ENCODE results near the gene TAX1BP1. TPM values are rescaled to one million over a fixed set of nuclear protein-coding genes. Genes with fewer than 3 reads are reported as not detected.

The TAX1BP1 gene
- total RNA-seq, 1 donor from 2014 or later: 184 TPM

DNA sequence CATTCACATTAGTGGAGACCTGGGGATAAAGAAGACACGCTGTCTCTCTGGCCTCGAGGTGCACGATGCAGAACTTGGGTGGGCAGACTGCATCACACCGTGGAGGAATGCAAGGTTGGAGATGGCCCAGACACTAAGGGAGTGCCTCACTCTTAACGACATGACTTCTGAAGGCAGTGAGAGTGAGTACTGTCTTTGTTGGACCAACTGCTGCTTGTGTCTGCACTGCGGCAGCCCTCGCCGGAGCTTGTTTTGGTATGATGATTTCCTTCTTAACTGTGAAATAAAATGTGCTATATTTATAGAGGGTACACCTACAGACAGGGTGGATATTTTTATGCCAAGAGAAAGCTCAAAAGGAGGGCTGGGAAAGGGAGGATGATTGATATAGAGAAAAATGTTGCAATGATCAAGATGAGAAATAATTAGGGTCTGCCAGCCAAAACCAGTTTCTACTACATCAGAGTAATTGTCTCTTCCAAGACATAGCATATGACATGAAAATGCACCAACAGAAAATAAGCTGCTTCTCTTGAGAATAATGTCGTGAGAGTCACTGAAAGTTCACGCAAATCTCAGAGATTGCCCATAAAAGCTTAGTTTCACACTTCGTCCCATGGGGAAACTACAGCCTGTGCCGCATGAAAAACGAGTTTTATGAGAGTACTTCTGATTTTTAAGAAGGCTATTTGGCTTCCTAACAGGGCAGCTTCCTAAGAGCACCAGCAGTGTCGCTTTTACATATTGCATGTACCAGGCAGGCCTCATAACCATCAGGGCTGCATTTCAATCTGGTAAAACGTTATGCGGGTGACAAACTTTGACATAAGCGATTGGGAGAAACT, 127.1 kb downstream of the TAX1BP1 start:
- DNase-seq: no peak
- H3K27me3 ChIP-seq (ENCODE audit: low read depth): no peaks in the 10 kb centered on the region
- no peak overlapping the region for H3K4me3 ChIP-seq
- TF ChIP-seq CTCF (IDR thresholded peaks at IDR 0.05; ENCODE audit: borderline replicate concordance): no peak
- intact Hi-C loops (cut with micrococcal nuclease): no loop called here
- H3K27ac ChIP-seq (replicated peaks): no peak overlapping the region
- H3K4me1 ChIP-seq: no peaks in the 10 kb centered on the region
- H3K9me3 ChIP-seq (replicated peaks): no peaks in the 10 kb centered on the region
- H3K36me3 ChIP-seq: no peaks in the 10 kb centered on the region

GRCh38 chr7:27868131-27868550, 128.2 kb downstream of the TAX1BP1 start:
- no peak for DNase-seq
- intact Hi-C loops (cut with micrococcal nuclease): no loop called here

GRCh38 chr7:27869056-27869455, 129.1 kb downstream of the TAX1BP1 start:
- intact Hi-C loops (cut with micrococcal nuclease): no loop called here
- no peak for DNase-seq
- H3K36me3 ChIP-seq: no peaks in the 10 kb centered on the region
- H3K27ac ChIP-seq (replicated peaks): no peak overlapping the region
- no peaks in the 10 kb centered on the region for H3K9me3 ChIP-seq (replicated peaks)
- TF ChIP-seq CTCF (IDR thresholded peaks at IDR 0.05; ENCODE audit: borderline replicate concordance): no peak
- peaks cover 13% of the 10 kb centered on the region for H3K4me1 ChIP-seq
- H3K4me3 ChIP-seq: no peak overlapping the region
- no peaks in the 10 kb centered on the region for H3K27me3 ChIP-seq (ENCODE audit: low read depth)

More at GRCh38 chr7:27868131-27868550, 128.2 kb downstream of the TAX1BP1 start:
- peaks cover 5% of the 10 kb centered on the region for H3K4me1 ChIP-seq
- TF ChIP-seq CTCF (IDR thresholded peaks at IDR 0.05; ENCODE audit: borderline replicate concordance): no peak
- no peak overlapping the region for H3K27ac ChIP-seq (replicated peaks)
- H3K9me3 ChIP-seq (replicated peaks): no peaks in the 10 kb centered on the region
- H3K27me3 ChIP-seq (ENCODE audit: low read depth): no peaks in the 10 kb centered on the region
- no peak overlapping the region for H3K4me3 ChIP-seq
- no peaks in the 10 kb centered on the region for H3K36me3 ChIP-seq

- Histone ChIP-seq H3K27me3 (ENCODE audit: low read depth) (no peaks in the 10 kb centered on the region), H3K4me3 (no peak overlapping the region), H3K4me1 (peaks cover 24% of the 10 kb centered on the region), H3K36me3 (no peaks in the 10 kb centered on the region), H3K9me3 (replicated peaks) (no peaks in the 10 kb centered on the region), H3K27ac (replicated peaks) (no peak overlapping the region)
- intact Hi-C loops (cut with micrococcal nuclease): no loop called here
- no peak for TF ChIP-seq CTCF (IDR thresholded peaks at IDR 0.05; ENCODE audit: borderline replicate concordance)
- no peak for DNase-seq
These were observed 130.6 kb downstream of the TAX1BP1 start for GRCh38 chr7:27870595-27870994.

DNA sequence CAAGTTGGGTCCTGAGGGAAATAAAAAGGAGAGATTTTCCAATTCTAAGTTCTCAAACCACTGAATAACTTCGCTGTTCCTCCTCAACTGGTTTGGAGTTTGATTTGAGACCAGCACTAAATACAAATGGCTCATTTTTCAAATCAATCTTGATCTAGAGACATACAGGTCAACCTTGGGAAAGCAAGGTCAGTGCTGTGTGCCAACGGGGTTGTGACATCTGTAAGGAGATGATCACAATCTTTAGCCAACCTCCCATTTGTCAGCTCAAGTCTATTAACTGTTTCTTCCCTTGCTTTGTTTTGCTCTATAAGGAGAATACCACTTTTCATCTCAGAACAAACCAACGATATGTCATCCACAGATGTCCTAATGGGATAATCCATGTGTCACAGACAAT, 131.1 kb downstream of the TAX1BP1 start:
- Histone ChIP-seq H3K4me3 (no peak overlapping the region), H3K36me3 (no peaks in the 10 kb centered on the region), H3K4me1 (peaks cover 24% of the 10 kb centered on the region), H3K27ac (replicated peaks) (no peak overlapping the region), H3K27me3 (ENCODE audit: low read depth) (no peaks in the 10 kb centered on the region), H3K9me3 (replicated peaks) (no peaks in the 10 kb centered on the region)
- intact Hi-C loops (cut with micrococcal nuclease): no loop called here
- DNase-seq: no peak
- TF ChIP-seq CTCF (IDR thresholded peaks at IDR 0.05; ENCODE audit: borderline replicate concordance): no peak
